DMS53 treated with DMSO at 0.1 percent for 48 hours (cell line): ENCODE measurements around the gene FAM219B.
A peak's percentile ranks its signal among the peaks of the same experiment; 100 is the strongest.
"Not testable (repeated sequence)": the region's sequence is repeated elsewhere in the genome, so short reads cannot be mapped to it uniquely, and the experiment has no call there.

ENCODE experiments used
- DNase-seq: peaks from one replicate; lab custom pipeline; 2025; ENCODE audit not compliant: unreplicated experiment; lab: John Stamatoyannopoulos, UW

FAM219B gene, protein sequence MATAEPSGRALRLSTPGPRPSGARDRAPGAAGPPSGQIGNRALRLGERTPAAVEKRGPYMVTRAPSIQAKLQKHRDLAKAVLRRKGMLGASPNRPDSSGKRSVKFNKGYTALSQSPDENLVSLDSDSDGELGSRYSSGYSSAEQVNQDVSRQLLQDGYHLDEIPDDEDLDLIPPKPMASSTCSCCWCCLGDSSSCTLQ

GRCh38 chr15:74906450-74907162 is at the start of gene FAM219B:
TSS of gene FAM219B (minus strand) at chr15:74906851. CDS start at chr15:74906800, 51 bp downstream.
- DNase-seq: peak; percentile 70

GRCh38 chr15:74955796-74956647 is 49.4 kb upstream of the FAM219B start:
- DNase-seq: peak; percentile 34

DNA sequence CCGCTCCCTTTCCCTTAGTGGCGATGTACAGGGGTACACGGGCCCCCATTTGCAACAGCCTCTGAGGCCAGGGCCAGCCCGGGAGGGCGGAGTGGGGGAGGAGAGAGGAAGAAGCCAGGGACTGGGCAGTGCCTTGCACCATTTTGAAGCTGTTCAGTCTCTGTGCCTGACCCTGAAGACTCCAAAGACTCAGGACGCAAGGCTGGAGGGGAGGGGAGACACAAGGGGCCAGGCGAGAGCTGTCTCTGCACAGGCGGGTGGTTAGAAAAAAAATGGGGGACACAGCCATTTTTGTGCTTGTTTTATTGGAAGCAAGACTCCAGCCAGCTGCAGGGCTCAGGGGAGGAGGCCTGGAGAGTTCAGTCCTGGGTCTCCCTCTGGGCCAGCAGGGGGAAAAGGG is 48.4 kb upstream of the FAM219B start:
- no peak for DNase-seq

- DNase-seq: no peak
These were observed 47.9 kb upstream of the FAM219B start for GRCh38 chr15:74954515-74954914.

DNA sequence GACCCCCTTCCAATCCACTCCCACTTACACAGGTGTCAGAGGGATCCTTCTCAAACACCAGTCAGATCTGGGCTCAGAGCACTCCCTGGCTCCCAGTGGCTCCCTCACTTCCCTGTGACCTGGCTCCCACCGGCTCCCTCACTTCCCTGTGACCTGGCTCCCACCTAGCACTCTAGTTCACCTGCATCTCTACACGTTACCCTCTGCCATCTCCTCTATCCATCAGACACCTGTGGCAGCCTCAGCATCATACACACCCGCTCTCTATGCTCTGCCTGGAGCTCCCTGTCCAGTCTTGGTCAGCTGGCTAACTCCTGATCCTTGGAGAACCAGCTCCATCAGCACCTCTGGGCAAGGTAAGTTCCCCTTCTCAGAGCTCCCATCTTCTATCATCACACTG is 44.4 kb upstream of the FAM219B start:
- no peak for DNase-seq

DNA sequence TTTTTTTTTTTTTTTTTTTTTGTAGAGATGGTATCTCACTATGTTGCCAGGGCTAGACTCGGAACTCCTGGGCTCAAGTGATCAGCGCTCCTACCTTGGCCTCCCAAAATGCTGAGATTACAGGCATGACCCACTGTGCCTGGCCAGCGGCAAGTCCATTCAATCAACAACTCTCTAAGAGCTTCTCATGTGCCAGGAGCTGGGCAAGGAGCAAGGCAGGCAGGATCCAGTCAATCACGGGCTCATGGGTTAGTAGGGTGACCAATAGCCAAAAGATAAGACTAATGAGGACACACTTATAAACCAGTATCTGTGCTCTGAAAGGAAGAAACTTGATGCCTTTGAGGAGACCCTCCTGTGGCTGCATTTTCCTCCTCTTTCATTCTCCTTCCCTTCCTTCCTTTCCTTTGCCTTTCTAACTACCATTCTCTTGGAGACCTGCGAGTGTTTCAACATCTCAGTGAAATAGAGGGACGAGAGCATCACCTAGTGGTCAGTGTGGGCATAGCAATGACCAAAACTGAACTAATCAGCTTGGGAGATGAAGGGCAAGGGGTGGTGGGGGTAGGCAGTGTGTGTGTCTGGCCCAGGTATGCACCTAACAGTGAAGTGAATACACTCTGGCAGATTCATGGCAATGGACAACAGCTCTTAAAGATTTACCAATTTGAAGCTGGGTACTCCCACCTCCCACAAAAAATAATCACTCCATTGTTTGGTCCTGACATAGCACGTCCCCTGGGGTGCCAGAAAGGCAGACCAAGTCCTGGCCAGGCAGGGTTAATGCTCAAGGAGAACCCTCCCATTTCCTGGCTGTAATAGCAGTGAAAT is 43.6 kb upstream of the FAM219B start:
- peak; percentile 58 for DNase-seq

DNA sequence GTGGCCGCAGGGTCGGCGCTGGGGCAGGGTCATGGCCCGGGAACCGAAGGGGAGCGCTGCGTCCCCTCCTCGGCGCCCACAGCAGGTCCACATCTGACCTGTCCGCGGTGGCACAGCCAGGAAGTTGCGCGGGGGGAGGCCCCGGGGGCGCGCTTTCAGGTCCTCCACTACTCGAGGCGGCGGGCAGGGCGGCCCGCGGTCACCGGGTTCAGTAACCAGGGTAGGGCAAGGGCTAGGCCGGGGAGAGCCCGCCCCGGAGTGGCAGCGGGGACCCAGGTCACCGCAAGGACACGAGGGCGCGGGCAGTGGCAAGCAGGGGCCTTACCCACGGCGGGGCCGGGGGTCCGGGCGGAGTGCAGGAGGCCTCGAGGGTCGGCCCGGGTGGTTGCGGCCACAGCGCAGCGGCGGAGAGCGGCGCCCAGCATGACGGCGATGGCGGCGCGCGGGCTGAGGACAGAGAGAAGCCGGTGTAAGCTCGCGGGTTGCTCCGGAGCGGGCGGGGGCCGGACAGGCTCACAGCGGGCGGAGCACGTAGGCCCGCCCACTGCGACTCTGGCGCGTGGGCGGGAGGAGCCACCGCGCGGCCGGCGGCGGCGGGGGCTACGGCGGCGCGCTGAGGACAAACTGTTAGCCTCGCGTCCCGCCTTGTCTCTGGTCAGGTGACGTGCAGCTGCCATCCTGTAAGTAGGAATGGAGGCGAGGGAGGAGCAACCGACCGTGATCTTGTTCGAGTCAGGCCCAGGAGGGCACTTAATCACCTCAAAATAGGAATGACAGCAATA is 31.1 kb upstream of the FAM219B start, which contains the start of gene COX5A:
TSS of gene COX5A (minus strand) at position 484 of the 782 bp plus-strand sequence. CDS start at position 425, 59 bp downstream.
- peak; percentile 88 for DNase-seq

GRCh38 chr15:74937272-74937589 is 30.6 kb upstream of the FAM219B start:
- no peak for DNase-seq

- not testable (repeated sequence) for DNase-seq
These were observed 28.5 kb upstream of the FAM219B start for GRCh38 chr15:74935193-74935592.

GRCh38 chr15:74933573-74933972 is 26.9 kb upstream of the FAM219B start:
- no peak for DNase-seq

- DNase-seq: no peak
These were observed 22.1 kb upstream of the FAM219B start for GRCh38 chr15:74928771-74929198.

- no peak for DNase-seq
These were observed 17.9 kb upstream of the FAM219B start for GRCh38 chr15:74924525-74924924.

- no peak for DNase-seq
These were observed 13.8 kb upstream of the FAM219B start for GRCh38 chr15:74920456-74920855.

- DNase-seq: no peak
These were observed 11.0 kb upstream of the FAM219B start for GRCh38 chr15:74917676-74918075.

- DNase-seq: not testable (repeated sequence)
These were observed 7.1 kb upstream of the FAM219B start for GRCh38 chr15:74913799-74914198.

DNA sequence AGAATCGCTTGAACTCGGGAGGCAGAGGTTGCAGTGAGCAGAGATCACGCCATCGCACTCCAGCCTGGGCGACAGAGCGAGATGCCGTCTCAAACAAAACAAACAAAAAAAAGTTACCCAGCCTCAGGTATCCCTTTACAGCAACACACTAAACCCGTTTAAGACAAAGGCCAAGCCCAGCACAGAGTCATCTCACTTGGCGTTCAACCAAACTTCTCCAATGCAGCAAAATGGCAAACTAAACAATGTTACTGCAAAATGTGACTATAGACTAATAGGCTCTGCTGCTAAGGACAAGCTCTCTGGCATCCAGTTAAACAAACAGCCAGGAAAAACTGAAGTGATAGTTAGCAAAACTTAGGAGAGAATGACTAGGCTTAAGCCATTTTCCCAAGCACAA is 6.4 kb upstream of the FAM219B start:
- no peak for DNase-seq

- no peak for DNase-seq
These were observed 2.0 kb upstream of the FAM219B start for GRCh38 chr15:74908635-74909034.

DNA sequence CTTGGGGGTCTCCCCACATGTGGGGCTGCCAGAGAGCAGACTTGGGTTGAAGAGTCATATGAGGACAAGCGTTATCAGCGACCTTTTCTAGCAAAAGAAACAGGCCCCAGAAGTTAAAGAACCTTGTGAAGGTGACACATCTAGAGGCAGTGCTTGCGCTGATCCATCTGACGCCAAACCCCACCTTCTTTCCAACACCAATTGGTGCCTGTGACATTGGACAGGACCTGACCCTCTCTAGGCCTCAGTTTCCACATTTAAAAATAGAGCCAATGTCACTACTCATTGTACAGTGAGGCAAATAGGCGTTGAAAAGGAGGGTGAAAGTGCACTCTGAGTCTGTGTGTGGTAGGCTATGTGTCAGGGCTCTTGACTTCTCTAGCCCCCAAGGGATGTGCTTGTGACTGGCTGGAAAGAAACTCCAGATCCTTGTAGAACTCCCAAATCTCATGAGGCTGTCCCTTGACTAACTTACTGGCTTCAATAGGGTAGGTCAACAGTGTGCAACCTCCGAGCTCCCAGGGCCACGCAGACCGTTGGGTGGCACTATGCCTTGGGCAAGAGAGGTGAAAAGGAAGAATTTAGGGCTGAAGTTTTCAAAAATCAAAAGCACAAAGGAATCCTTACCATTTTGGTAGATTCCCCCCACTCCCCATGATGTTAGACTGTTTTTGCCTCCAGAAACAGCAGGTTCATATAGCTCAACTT is 666 bp upstream of the FAM219B start:
- no peak for DNase-seq

DNA sequence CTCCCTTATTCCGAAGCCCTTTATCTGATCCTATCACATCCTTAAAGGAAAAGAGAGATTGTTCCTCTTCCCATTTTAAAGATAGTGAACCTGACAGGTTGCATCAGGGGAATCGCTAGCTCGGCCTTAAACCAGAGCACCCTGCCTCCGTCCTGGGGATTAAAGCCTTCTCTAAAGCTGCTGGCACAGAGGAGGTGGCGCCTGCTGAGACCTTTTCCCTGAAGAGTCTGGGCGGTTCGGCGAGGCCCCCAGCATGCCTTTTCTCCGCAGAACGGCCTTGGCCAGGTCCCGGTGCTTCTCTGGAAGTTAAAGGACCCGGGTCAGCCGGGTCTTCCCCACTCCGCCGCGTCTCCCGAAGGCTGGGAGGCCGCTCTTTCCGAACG is 593 bp downstream of the FAM219B start:
- no peak for DNase-seq
